Upper lobe of left lung (tissue), 6 donors: ENCODE results near the gene UBALD1. TPM values are rescaled to one million over a fixed set of nuclear protein-coding genes. Genes with fewer than 3 reads are reported as not detected.

Experiments used
- ATAC-seq, 2 donors: fragments of 200-7000 bp; cut with Tn5 transposase; one replicate each; pipeline ENCODE4 v1.9.1; 2022; ENCODE audit warnings: mild to moderate bottlenecking in 2 of 2, moderate library complexity in 2 of 2; ENCODE audit not compliant: low FRiP score in 2 of 2
- DNase-seq, 2 donors: peaks; one replicate each; pipeline ENCODE4 v3.0.0-alpha.2; 2019 to 2020
- H3K27ac ChIP-seq, 4 donors: fragments of 200-600 bp; sonication (generic); one replicate each; pipeline ENCODE4 v1.5.1; 2016 to 2019
- H3K27me3 ChIP-seq, 4 donors: fragments of 200-600 bp; sonication (generic); one replicate each; pipeline ENCODE4 v1.5.1; 2017 to 2019
- H3K36me3 ChIP-seq, 4 donors: fragments of 200-600 bp; sonication (generic); one replicate each; pipeline ENCODE4 v1.5.1; 2016 to 2019
- H3K4me1 ChIP-seq, 4 donors: fragments of 200-600 bp; sonication (generic); one replicate each; pipeline ENCODE4 v1.5.1; 2018 to 2019
- H3K4me3 ChIP-seq, 4 donors: fragments of 200-600 bp; sonication (generic); one replicate each; pipeline ENCODE4 v1.5.1; 2017 to 2019; ENCODE audit warnings: mild to moderate bottlenecking in 2 of 4, moderate library complexity in 1 of 4
- H3K9me3 ChIP-seq, 4 donors: fragments of 200-600 bp; sonication (generic); one replicate each; pipeline ENCODE4 v1.5.1; 2018 to 2019
- EP300 ChIP-seq, 4 donors: sonication (generic); formaldehyde crosslinking; IDR thresholded peaks; one replicate each; pipeline ENCODE4 v1.5.1; 2017; ENCODE audit warnings: antibody characterized with exemption in 4 of 4, control low read depth in 2 of 4
- POLR2A ChIP-seq, 4 donors: fragments of 450-650 bp; IDR thresholded peaks; one replicate each; pipeline ENCODE4 v1.5.1; 2016 to 2017; ENCODE audit warnings: antibody characterized with exemption in 4 of 4, mild to moderate bottlenecking in 2 of 4
- POLR2AphosphoS5 ChIP-seq, 2 donors: sonication (generic); formaldehyde crosslinking; IDR thresholded peaks; one replicate each; pipeline ENCODE4 v1.5.1; 2017; ENCODE audit warnings: antibody characterized with exemption in 2 of 2
- WGBS, 2 donors: methylation state at CpG; one replicate each; pipeline ENCODE4 v1.1.5; 2017 to 2018; 5-methylcytosine and 5-hydroxymethylcytosine counted together
- total RNA-seq, 6 donors: library from RNA; depleted of rRNA in 4 of 6; stranded (reverse); fragments of >200 nt in 4 of 6; gene quantifications; one replicate each; pipeline versions ENCODE4 v1.1.0 to v1.2.1, GENCODE V29; 2016 to 2021
- TF ChIP-seq, protein P1 (sequence below), 6 experiments: fragments of 450-650 bp in 4 of 6; fragments of 200-600 bp in 2 of 6; sonication (generic) in 2 of 6; IDR thresholded peaks; one replicate each; pipeline ENCODE4 v1.5.1; 2016 to 2019; ENCODE audit warnings: antibody characterized with exemption in 6 of 6
- donor health status: DM: no; HTN: no; CAD: no; lungs with moderate emphysema.
- donor health status: DM: no; HTN: yes; CAD: no; lungs with severe emphysema.

UBALD1 gene
- total RNA-seq, 6 donors from 2014 or later, result 14.9 to 43.9 (median 25.8) TPM

DNA sequence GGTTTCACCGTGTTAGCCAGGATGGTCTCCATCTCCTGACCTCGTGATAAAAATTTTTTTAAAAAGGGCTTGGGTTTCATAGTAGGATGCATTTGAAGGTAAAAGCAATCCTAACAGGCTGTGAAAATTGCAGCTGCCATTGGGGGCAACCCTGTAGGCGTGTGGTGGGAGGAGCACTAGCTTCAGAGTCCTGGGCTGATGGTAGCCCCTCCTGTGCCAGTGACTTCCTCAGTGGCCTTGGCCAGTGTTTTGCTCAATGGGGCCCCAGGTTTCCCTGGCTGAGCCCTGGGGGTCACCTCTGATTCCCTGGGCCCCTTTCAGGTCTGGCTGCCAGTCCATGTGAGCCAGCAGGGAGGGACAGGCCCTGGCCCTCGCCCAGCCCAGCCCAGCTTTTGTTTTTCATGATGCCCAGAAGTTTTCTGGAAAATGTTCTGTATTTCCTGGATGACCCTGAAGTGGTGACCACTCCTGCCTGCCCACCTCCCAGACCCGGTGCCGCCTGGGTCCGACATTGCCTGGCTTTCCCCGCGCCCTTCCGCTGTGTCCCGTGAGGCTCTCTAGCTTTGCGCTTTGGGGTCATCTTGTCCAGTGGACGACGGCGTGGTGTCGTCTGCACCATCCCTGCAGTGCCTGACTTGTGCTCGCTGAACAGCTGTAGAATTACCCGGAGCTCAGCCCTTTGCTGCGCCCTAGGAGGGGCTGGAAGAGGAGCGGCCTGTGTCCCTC lies 19.4 kb upstream of the UBALD1 start:
- WGBS, 2 donors, result 92 to 97% methylated on average over 16 to 19 of the region's 20 CpGs

DNA sequence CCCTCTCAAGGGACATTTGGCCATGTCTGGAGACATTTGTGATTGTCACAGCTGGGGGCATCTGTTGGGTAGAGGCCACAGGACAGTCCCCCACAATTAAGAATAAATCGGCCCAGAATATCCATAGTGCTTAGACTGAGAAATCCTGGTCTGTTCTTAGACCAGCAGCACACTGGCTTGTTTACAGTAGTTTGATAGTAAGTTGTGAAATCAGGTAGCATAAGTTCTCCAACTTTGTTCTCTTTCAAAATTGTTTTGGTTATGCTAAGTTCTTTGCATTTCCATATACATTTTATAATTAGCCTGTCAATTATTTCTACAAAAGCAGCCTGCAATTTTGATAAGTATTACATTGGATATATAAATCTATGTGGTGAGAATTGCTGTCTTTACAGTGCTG lies 16.8 kb upstream of the UBALD1 start:
- TF ChIP-seq POLR2AphosphoS5 (IDR thresholded peaks at IDR 0.05) (no peak), EP300 (IDR thresholded peaks at IDR 0.05) (no peak), POLR2A (IDR thresholded peaks at IDR 0.05) (no peak)
- TF ChIP-seq, protein P1, sequence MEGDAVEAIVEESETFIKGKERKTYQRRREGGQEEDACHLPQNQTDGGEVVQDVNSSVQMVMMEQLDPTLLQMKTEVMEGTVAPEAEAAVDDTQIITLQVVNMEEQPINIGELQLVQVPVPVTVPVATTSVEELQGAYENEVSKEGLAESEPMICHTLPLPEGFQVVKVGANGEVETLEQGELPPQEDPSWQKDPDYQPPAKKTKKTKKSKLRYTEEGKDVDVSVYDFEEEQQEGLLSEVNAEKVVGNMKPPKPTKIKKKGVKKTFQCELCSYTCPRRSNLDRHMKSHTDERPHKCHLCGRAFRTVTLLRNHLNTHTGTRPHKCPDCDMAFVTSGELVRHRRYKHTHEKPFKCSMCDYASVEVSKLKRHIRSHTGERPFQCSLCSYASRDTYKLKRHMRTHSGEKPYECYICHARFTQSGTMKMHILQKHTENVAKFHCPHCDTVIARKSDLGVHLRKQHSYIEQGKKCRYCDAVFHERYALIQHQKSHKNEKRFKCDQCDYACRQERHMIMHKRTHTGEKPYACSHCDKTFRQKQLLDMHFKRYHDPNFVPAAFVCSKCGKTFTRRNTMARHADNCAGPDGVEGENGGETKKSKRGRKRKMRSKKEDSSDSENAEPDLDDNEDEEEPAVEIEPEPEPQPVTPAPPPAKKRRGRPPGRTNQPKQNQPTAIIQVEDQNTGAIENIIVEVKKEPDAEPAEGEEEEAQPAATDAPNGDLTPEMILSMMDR (IDR thresholded peaks at IDR 0.05), result no peak
- Histone ChIP-seq H3K36me3 (peaks cover 0 to 19% (median 15%) of the 10 kb centered on the region in 4 donors), H3K27me3 (no peaks in the 10 kb centered on the region), H3K4me1 (peaks cover 7 to 15% (median 9%) of the 10 kb centered on the region in 4 donors), H3K27ac (peak overlapping the region in 1 of 4 donors; percentile 40), H3K9me3 (no peaks in the 10 kb centered on the region), H3K4me3 (no peak overlapping the region)
- DNase-seq (no peak), ATAC-seq (no peak)
- WGBS, 2 donors, result 100% methylated on average over 1 of the region's 1 CpG

More for the DNA sequence above, 19.4 kb upstream of the UBALD1 start:
- Histone ChIP-seq H3K36me3 (peaks cover 0 to 28% (median 16%) of the 10 kb centered on the region in 4 donors), H3K27me3 (no peaks in the 10 kb centered on the region), H3K4me1 (peaks cover 0 to 7% (median under 1%) of the 10 kb centered on the region in 4 donors), H3K9me3 (no peaks in the 10 kb centered on the region), H3K4me3 (no peak overlapping the region), H3K27ac (no peak overlapping the region)
- no peak for DNase-seq
- TF ChIP-seq, protein P1 (IDR thresholded peaks at IDR 0.05), result no peak
- no peak for TF ChIP-seq EP300 (IDR thresholded peaks at IDR 0.05)
- no peak for TF ChIP-seq POLR2A (IDR thresholded peaks at IDR 0.05)
- no peak for TF ChIP-seq POLR2AphosphoS5 (IDR thresholded peaks at IDR 0.05)
- ATAC-seq, result no peak

DNA sequence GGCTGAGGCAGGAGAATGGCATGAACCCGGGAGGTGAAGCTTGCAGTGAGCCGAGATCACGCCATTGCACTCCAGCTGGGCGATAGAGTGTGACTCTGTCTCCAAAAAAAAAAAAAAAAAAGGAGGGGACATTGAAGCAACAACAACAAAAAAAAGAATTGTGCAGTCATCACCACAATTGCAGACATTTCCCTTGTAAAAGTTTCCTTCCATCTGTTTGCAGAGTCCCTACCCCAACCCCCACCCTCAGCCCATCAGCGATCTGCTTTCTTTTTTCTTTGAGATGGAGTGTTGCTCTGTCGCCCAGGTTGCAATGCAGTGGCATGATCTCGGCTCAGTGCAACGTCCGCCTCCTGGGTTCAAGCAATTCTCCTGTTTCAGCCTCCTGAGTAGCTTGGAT lies 13.6 kb upstream of the UBALD1 start:
- Histone ChIP-seq H3K9me3 (no peaks in the 10 kb centered on the region), H3K27me3 (no peaks in the 10 kb centered on the region), H3K36me3 (no peaks in the 10 kb centered on the region), H3K4me1 (peaks cover 18 to 34% (median 20%) of the 10 kb centered on the region in 4 donors), H3K4me3 (no peak overlapping the region), H3K27ac (peak overlapping the region in 2 of 4 donors; percentile 27 to 91)
- TF ChIP-seq POLR2A (IDR thresholded peaks at IDR 0.05), result no peak
- TF ChIP-seq EP300 (IDR thresholded peaks at IDR 0.05), result no peak
- TF ChIP-seq POLR2AphosphoS5 (IDR thresholded peaks at IDR 0.05), result no peak
- TF ChIP-seq, protein P1 (IDR thresholded peaks at IDR 0.05), result no peak
- no peak for ATAC-seq
- no peak for DNase-seq
- WGBS, 2 donors, result 82 to 93% methylated on average over 9 of the region's 9 CpGs

DNA sequence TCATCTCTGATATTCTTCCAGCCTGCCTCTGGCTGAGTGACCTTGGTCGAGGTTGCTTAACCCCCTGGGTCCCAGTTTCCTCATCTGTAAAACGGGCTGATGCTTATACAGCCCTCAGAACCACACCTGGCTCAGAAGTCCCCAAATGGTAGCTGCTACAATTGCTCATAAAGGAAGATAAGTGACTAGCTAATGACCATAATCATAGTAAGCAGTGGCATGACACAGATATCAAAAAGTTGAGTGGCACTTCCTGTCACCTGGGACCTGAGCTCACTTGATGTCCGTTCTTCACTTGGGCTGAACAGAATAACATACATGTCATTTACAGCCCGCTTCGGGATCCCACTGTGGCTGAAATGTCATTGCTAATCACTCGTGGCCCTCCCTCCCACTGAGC lies 11.7 kb upstream of the UBALD1 start:
- peak overlapping the region in 3 of 4 donors; percentile 59 to 99 (median 75) for H3K4me3 ChIP-seq
- peaks cover 18 to 34% (median 20%) of the 10 kb centered on the region in 4 donors for H3K4me1 ChIP-seq
- no peaks in the 10 kb centered on the region for H3K9me3 ChIP-seq
- no peaks in the 10 kb centered on the region for H3K36me3 ChIP-seq
- H3K27me3 ChIP-seq, result no peaks in the 10 kb centered on the region
- ATAC-seq (no peak), DNase-seq (no peak)
- H3K27ac ChIP-seq, result peak overlapping the region in 3 of 4 donors; percentile 91 to 99 (median 98)
- TF ChIP-seq POLR2AphosphoS5 (IDR thresholded peaks at IDR 0.05) (no peak), EP300 (IDR thresholded peaks at IDR 0.05) (no peak), POLR2A (IDR thresholded peaks at IDR 0.05) (no peak)
- TF ChIP-seq, protein P1 (IDR thresholded peaks at IDR 0.05), result no peak
- WGBS, 2 donors, result 43 to 57% methylated on average over 6 of the region's 6 CpGs
